DOHH2 (cell line): Measurements from ENCODE around the gene ASTN1.

Experiments used
- CTCF ChIP-seq: fragments of 200-600 bp; sonication (generic); IDR thresholded peaks from one replicate; pipeline ENCODE4 v1.5.1; 2014; ENCODE audit warnings: antibody characterized with exemption, mild to moderate bottlenecking, low read depth, low read length; ENCODE audit not compliant: poor library complexity, severe bottlenecking
- EZH2phosphoT487 ChIP-seq: fragments of 200-600 bp; sonication (generic); IDR thresholded peaks from 2 replicates; pipeline ENCODE4 v1.6.1; 2017; ENCODE audit warnings: borderline replicate concordance, mild to moderate bottlenecking, antibody characterized with exemption, low read length, moderate library complexity, mixed read lengths

DNA sequence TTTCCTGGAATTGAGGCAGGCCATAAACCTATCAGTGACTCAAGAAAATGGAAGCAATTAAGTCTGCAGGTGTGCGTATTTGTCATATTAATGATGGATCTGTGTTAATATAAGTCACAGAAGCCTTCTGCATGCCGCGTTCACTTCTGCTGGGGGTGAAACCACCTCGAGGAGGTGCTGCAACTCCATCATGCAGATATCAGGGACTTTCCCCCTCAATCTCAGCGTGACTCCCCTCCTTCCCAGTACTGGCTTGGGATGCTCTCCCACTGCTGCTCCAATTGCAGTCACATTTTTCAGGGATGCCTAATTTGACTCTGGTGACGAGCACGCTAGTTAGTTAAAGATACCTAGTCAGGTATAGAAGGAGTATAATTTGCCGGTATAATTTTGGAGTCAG lies 87.5 kb downstream of the ASTN1 start:
- TF ChIP-seq CTCF (no peak), EZH2phosphoT487 (no peak)
